OCI-M1 (cell line): ENCODE results near the gene DERA.
A peak's percentile ranks its signal among the peaks of the same experiment; 100 is the strongest.

ENCODE experiments used
- DNase-seq: peaks from one replicate; lab custom pipeline; 2025; lab: John Stamatoyannopoulos, UW

Gene DERA

GRCh38 chr12:16075887-16076286 lies 164.8 kb downstream of the DERA start:
- no peak for DNase-seq

- peak; percentile 83 for DNase-seq
These were observed 165.4 kb downstream of the DERA start for GRCh38 chr12:16076557-16076956.

GRCh38 chr12:16076970-16077522 lies 165.9 kb downstream of the DERA start:
- DNase-seq: no peak

GRCh38 chr12:16086462-16086861 lies 175.3 kb downstream of the DERA start:
- DNase-seq: no peak

- no peak for DNase-seq
These were observed 175.8 kb downstream of the DERA start for GRCh38 chr12:16086942-16087341.
